Measurements from ENCODE around the gene GJC3.
"Not testable (repeated sequence)": the region's sequence is repeated elsewhere in the genome, so short reads cannot be mapped to it uniquely, and the experiment has no call there.

The GJC3 gene

DNA sequence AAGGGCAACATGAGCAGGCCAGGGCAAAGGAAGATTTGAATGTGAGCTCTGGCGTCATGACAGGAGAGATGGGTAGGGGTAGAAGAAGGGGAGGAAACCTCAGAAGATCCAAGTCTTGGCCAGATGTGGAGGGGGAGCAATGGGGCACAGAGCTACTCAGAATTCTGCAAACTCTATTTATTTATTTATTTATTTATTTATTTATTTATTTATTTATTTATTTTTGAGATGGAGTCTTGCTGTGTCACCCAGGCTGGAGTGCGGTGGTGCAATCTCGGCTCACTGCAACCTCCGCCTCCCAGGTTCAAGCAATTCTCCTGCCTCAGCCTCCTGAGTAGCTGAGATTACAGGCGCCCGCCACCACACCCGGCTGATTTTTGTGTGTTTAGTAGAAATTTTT lies 25.2 kb upstream of the GJC3 start:
- H3K4me1 ChIP-seq (ENCODE audit: control insufficient read depth, insufficient read depth, low read length, unreplicated experiment); H2AFZ ChIP-seq (ENCODE audit: low read length, unreplicated experiment); H3K4me3 ChIP-seq (ENCODE audit: low read depth, low read length); H3K36me3 ChIP-seq (ENCODE audit: insufficient read depth, low read length); H3K27ac ChIP-seq (ENCODE audit: low read depth, low read length); H3K79me2 ChIP-seq (ENCODE audit: control insufficient read depth, insufficient read depth, low read length, unreplicated experiment): not testable (repeated sequence)
- H3K27me3 ChIP-seq (ENCODE audit: insufficient read depth, low read length): peaks cover 27% of the 10 kb centered on the region

DNA sequence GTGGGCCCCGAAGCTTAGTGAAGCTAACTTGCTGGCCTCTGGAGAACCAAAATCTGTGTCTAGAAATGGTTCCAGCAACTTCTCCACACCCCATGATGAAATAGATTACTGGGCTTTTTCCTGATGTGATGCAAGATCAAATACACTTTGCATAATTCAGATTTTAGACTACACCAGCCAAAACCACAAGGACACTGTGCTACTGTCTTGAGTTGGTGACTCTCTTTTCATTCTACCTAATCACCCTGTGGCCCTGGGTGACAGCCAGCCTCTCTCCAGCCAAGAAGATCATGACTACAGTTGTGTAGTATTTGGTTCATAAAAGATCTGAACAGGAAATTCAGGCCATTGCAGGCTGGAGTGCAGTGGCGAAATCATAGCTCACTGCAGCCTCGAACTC lies 24.2 kb upstream of the GJC3 start:
- peaks cover 22% of the 10 kb centered on the region for H3K27me3 ChIP-seq (ENCODE audit: insufficient read depth, low read length)
- H3K79me2 ChIP-seq (ENCODE audit: control insufficient read depth, insufficient read depth, low read length, unreplicated experiment): no peaks in the 10 kb centered on the region
- H2AFZ ChIP-seq (ENCODE audit: low read length, unreplicated experiment): no peak overlapping the region
- no peaks in the 10 kb centered on the region for H3K36me3 ChIP-seq (ENCODE audit: insufficient read depth, low read length)
- H3K4me3 ChIP-seq (ENCODE audit: low read depth, low read length): no peak overlapping the region
- no peak overlapping the region for H3K27ac ChIP-seq (ENCODE audit: low read depth, low read length)
- H3K4me1 ChIP-seq (ENCODE audit: control insufficient read depth, insufficient read depth, low read length, unreplicated experiment): no peaks in the 10 kb centered on the region

DNA sequence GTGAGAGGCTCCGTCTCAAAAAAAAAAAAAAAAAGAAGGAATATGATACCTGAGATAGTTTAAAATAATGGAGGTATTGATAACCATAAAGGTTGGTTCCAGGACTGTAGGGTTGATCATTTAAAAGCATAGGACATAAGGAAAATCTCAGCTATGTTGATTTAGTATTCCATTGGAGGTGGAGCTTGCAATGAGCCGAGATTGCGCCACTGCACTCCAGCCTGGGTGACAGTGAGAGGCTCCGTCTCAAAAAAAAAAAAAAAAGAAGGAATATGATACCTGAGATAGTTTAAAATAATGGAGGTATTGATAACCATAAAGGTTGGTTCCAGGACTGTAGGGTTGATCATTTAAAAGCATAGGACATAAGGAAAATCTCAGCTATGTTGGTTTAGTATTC lies 23.2 kb upstream of the GJC3 start:
- not testable (repeated sequence) for H3K4me1 ChIP-seq (ENCODE audit: control insufficient read depth, insufficient read depth, low read length, unreplicated experiment); H3K4me3 ChIP-seq (ENCODE audit: low read depth, low read length); H2AFZ ChIP-seq (ENCODE audit: low read length, unreplicated experiment); H3K36me3 ChIP-seq (ENCODE audit: insufficient read depth, low read length); H3K79me2 ChIP-seq (ENCODE audit: control insufficient read depth, insufficient read depth, low read length, unreplicated experiment); H3K27ac ChIP-seq (ENCODE audit: low read depth, low read length)
- peaks cover 20% of the 10 kb centered on the region for H3K27me3 ChIP-seq (ENCODE audit: insufficient read depth, low read length)

DNA sequence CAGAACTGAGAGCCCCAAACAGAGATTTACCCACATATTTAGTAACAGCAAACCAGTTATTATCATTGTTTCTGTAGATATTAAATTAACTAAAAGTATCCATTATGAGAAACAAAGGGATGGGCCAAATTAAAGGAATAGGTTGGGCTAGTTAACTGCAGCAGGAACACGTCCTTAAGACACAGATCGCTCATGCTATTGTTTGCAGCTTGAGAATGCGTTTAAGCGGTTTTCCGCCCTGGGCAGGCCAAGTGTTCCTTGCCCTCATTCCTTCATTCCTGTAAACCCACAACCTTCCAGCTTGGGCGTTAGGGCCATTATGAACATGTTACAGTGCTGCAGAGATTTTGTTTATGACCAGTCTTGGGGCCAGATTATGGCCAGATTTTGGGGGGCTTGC lies 21.4 kb upstream of the GJC3 start:
- H3K27me3 ChIP-seq (ENCODE audit: insufficient read depth, low read length): peaks cover 19% of the 10 kb centered on the region
- H2AFZ ChIP-seq (ENCODE audit: low read length, unreplicated experiment); H3K36me3 ChIP-seq (ENCODE audit: insufficient read depth, low read length); H3K4me1 ChIP-seq (ENCODE audit: control insufficient read depth, insufficient read depth, low read length, unreplicated experiment); H3K27ac ChIP-seq (ENCODE audit: low read depth, low read length); H3K79me2 ChIP-seq (ENCODE audit: control insufficient read depth, insufficient read depth, low read length, unreplicated experiment); H3K4me3 ChIP-seq (ENCODE audit: low read depth, low read length): not testable (repeated sequence)

DNA sequence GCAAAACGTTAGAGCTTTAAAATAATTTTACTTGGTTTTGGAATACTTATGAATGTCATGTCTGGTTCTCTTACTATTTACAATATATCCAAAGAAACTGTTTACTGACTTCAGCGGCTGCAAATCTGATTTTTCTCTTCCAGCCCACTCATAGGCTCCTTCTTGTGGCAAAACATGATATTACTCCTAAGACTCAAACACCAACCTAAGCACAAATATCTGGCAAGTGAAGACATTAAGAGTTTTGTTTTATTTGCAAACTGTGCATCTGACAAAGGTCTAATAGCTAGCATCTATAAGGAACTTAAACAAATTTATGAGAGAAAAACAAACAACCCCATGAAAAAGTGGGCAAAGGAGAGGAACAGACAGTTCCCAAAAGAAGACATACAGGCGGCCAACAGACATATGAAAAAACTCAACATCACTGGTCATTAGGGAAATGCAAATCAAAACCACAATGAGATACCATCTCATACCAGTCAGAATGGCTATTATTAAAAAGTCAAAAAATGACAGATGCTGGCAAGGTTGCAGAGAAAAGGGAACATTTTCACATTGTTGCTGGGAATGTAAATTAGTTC lies 20.3 kb upstream of the GJC3 start:
- Histone ChIP-seq H2AFZ (ENCODE audit: low read length, unreplicated experiment) (no peak overlapping the region), H3K79me2 (ENCODE audit: control insufficient read depth, insufficient read depth, low read length, unreplicated experiment) (no peaks in the 10 kb centered on the region), H3K27ac (ENCODE audit: low read depth, low read length) (no peak overlapping the region), H3K4me1 (ENCODE audit: control insufficient read depth, insufficient read depth, low read length, unreplicated experiment) (no peaks in the 10 kb centered on the region), H3K36me3 (ENCODE audit: insufficient read depth, low read length) (no peaks in the 10 kb centered on the region), H3K4me3 (ENCODE audit: low read depth, low read length) (no peak overlapping the region), H3K27me3 (ENCODE audit: insufficient read depth, low read length) (peaks cover 17% of the 10 kb centered on the region)

DNA sequence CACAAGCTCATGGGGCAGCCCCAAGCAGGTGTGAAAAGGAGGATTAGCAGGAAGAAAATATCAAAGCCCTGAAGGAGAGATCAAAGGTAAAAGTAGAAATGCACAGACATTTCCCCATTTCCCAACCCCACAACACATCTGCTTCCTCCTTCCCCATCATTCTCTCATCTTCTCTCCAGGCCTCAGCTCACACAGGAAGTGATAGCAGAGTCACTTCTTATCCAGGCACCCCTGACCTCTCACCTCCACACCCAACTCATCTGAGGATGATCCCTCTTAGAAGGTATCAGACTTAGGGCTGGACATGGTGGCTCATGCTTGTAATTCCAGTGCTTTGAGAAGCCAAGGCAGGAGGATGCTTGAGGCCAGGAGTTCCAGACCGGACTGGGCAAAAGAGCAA lies 18.2 kb upstream of the GJC3 start:
- Histone ChIP-seq H3K27me3 (ENCODE audit: insufficient read depth, low read length) (peaks cover 38% of the 10 kb centered on the region), H3K27ac (ENCODE audit: low read depth, low read length) (no peak overlapping the region), H2AFZ (ENCODE audit: low read length, unreplicated experiment) (no peak overlapping the region), H3K4me1 (ENCODE audit: control insufficient read depth, insufficient read depth, low read length, unreplicated experiment) (no peaks in the 10 kb centered on the region), H3K36me3 (ENCODE audit: insufficient read depth, low read length) (no peaks in the 10 kb centered on the region), H3K79me2 (ENCODE audit: control insufficient read depth, insufficient read depth, low read length, unreplicated experiment) (no peaks in the 10 kb centered on the region), H3K4me3 (ENCODE audit: low read depth, low read length) (no peak overlapping the region)

DNA sequence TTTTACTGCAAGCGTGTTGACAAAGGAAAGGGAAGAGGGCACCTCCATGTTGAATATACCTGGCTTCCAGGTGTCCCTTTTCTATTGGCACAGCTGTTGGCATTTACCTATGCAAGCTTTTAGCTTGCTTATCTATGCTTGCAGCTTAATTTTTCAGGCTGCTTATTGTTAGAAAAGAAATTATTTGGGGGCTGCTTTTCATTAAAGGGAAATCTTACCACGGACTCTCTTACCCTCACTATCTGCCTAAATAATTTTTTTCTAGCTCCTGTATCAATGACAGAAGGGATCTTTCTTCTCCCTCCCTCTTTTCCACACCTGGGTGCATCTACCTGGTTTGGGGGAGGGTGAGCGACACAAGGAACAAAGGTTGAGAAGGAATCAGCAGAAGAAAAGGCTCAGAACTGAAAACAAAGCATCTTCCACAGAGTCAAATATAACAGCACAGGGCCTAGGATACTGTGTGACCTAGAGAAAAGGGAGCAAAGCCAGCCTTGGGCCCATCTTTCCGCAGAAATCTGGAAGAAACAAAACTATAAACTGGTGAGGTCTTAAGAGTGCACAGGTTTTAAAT lies 15.2 kb upstream of the GJC3 start:
- H3K27me3 ChIP-seq (ENCODE audit: insufficient read depth, low read length): peaks cover 61% of the 10 kb centered on the region
- H2AFZ ChIP-seq (ENCODE audit: low read length, unreplicated experiment): no peak overlapping the region
- H3K27ac ChIP-seq (ENCODE audit: low read depth, low read length): no peak overlapping the region
- no peaks in the 10 kb centered on the region for H3K79me2 ChIP-seq (ENCODE audit: control insufficient read depth, insufficient read depth, low read length, unreplicated experiment)
- no peaks in the 10 kb centered on the region for H3K36me3 ChIP-seq (ENCODE audit: insufficient read depth, low read length)
- H3K4me3 ChIP-seq (ENCODE audit: low read depth, low read length): no peak overlapping the region
- no peaks in the 10 kb centered on the region for H3K4me1 ChIP-seq (ENCODE audit: control insufficient read depth, insufficient read depth, low read length, unreplicated experiment)

DNA sequence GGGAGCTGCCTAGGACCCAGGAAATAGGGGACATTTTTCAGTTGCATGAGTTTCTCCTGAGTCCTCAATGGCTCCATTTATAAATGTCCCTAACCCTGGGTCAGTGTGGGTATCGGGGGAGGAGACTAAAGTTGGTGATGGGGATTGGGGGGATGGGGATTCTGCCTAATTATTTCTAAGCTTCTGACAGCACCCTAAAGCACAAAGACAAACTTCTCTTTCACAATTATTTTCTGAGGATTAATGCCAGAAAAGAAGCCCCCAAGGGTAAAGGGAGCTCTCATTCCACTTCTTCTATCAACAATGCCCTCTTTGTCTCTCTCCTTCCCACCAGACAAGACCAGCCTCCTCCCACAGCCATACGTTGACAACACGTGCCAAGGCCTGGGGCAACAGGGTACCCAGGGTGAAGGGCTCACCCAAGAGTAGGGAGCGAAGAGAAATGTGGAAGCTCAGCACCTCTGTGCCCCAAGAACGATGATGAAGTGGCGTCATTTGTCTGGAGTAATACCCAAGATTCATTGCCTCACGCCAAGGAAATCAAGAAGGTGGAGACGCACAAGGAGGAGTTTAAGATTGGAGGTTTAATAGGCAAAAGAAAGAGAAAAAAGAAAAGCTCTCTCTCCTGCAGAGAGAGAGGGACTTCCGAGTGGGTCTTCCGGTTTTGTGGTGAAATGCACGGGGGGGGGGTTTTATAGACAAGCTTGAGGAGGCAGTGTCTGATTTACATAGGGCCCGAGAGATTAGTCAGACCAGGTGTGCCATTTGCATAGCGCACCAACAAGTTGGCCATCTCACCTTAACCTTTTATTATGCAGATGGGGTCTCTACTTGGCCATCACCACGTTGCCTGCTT lies 14.4 kb upstream of the GJC3 start:
- H2AFZ ChIP-seq (ENCODE audit: low read length, unreplicated experiment): no peak overlapping the region
- H3K4me3 ChIP-seq (ENCODE audit: low read depth, low read length): no peak overlapping the region
- H3K27me3 ChIP-seq (ENCODE audit: insufficient read depth, low read length): peaks cover 65% of the 10 kb centered on the region
- H3K4me1 ChIP-seq (ENCODE audit: control insufficient read depth, insufficient read depth, low read length, unreplicated experiment): no peaks in the 10 kb centered on the region
- H3K79me2 ChIP-seq (ENCODE audit: control insufficient read depth, insufficient read depth, low read length, unreplicated experiment): no peaks in the 10 kb centered on the region
- no peak overlapping the region for H3K27ac ChIP-seq (ENCODE audit: low read depth, low read length)
- H3K36me3 ChIP-seq (ENCODE audit: insufficient read depth, low read length): no peaks in the 10 kb centered on the region

DNA sequence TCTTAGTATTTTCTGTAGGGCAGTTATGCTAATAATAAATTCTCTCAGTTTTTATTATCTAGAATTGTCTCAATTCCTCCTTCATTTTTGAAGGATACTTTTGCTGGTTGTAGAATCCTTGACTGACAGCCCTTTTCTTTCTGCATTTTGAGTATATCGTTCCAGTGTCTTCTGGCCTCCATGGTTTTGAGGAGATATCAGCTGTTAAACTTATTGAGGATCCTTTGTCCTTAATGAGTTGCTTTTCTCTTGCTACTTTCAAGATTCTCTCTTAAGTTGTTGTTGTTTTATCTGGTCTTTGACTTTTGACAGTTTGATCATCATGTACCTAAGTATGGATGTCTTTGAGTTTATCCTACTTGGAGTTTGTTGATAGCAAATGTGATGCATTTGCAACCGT lies 8.9 kb upstream of the GJC3 start:
- Histone ChIP-seq H3K27me3 (ENCODE audit: insufficient read depth, low read length) (peaks cover 68% of the 10 kb centered on the region), H2AFZ (ENCODE audit: low read length, unreplicated experiment) (no peak overlapping the region), H3K4me3 (ENCODE audit: low read depth, low read length) (no peak overlapping the region), H3K27ac (ENCODE audit: low read depth, low read length) (no peak overlapping the region), H3K4me1 (ENCODE audit: control insufficient read depth, insufficient read depth, low read length, unreplicated experiment) (no peaks in the 10 kb centered on the region), H3K36me3 (ENCODE audit: insufficient read depth, low read length) (no peaks in the 10 kb centered on the region), H3K79me2 (ENCODE audit: control insufficient read depth, insufficient read depth, low read length, unreplicated experiment) (no peaks in the 10 kb centered on the region)

DNA sequence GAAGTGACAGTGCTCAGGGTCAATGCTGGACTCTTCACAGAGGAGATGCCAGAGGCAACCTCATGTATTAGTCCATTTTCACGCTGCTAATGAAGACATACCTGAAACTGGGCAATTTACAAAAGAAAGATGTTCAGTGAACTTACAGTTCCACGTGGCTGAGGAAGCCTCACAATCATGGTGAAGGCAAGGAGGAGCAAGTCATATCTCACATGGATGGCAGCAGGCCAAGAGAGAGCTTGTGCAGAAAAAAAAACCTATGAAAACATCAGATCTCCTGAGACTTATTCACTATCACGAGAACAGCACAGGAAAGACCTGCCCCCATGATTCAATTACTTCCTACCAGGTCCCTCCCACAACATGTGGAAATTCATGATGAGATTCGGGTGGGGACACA lies 5.6 kb upstream of the GJC3 start:
- not testable (repeated sequence) for H3K4me1 ChIP-seq (ENCODE audit: control insufficient read depth, insufficient read depth, low read length, unreplicated experiment); H3K79me2 ChIP-seq (ENCODE audit: control insufficient read depth, insufficient read depth, low read length, unreplicated experiment); H3K27ac ChIP-seq (ENCODE audit: low read depth, low read length); H2AFZ ChIP-seq (ENCODE audit: low read length, unreplicated experiment); H3K4me3 ChIP-seq (ENCODE audit: low read depth, low read length); H3K36me3 ChIP-seq (ENCODE audit: insufficient read depth, low read length)
- peaks cover 58% of the 10 kb centered on the region for H3K27me3 ChIP-seq (ENCODE audit: insufficient read depth, low read length)

DNA sequence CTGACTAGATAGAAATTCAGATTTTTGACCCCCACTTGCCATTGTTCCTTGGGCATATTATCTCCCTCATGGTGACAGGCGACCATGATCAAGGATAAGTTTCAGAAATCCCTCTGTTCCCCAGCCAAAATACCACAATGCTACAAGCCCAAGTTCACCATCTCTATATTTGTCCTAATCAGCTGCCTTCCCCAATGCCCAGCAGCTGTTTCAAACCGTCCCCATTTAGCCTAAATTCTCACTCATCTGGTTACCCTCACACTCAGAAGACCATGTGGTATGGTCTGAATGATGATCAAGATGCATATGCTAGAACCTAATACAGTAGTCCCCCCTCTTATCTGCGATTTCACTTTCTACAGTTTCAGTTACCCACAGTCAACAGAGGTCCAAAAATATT lies 956 bp upstream of the GJC3 start:
- Histone ChIP-seq H3K4me3 (ENCODE audit: low read depth, low read length) (no peak overlapping the region), H2AFZ (ENCODE audit: low read length, unreplicated experiment) (no peak overlapping the region), H3K79me2 (ENCODE audit: control insufficient read depth, insufficient read depth, low read length, unreplicated experiment) (no peaks in the 10 kb centered on the region), H3K27ac (ENCODE audit: low read depth, low read length) (no peak overlapping the region), H3K4me1 (ENCODE audit: control insufficient read depth, insufficient read depth, low read length, unreplicated experiment) (no peaks in the 10 kb centered on the region), H3K36me3 (ENCODE audit: insufficient read depth, low read length) (no peaks in the 10 kb centered on the region), H3K27me3 (ENCODE audit: insufficient read depth, low read length) (peaks cover 64% of the 10 kb centered on the region)

Data from ACC112 (cell line).